A673 (cell line): Measurements from ENCODE around the gene TSPY3. TPM values are rescaled to one million over a fixed set of nuclear protein-coding genes. Genes with fewer than 3 reads are reported as not detected.
"Not testable (repeated sequence)": the region's sequence is repeated elsewhere in the genome, so short reads cannot be mapped to it uniquely, and the experiment has no call there.

Source experiments
- Bru-seq: library from RNA; stranded (reverse); fragments of 400-500 nt; gene quantifications from one replicate; lab custom pipeline; 2021; lab: Mats Ljungman, UMichigan
- BruChase-seq, 2 experiments: library from RNA; stranded (reverse); fragments of 400-500 nt; gene quantifications; one replicate each; lab custom pipeline; 2021; lab: Mats Ljungman, UMichigan
- BruUV-seq: library from RNA; stranded (reverse); fragments of 400-500 nt; replicated peaks from 2 replicates; lab custom pipeline; 2021; lab: Mats Ljungman, UMichigan
- CTCF ChIA-PET: fragments of 300-600 bp; sonication (Branson Sonifier 250); formaldehyde crosslinking; loops from one replicate; lab custom pipeline; 2022; ENCODE audit warnings: antibody characterized with exemption; lab: Charles Lee
- POLR2A ChIA-PET: fragments of 300-600 bp; sonication (Branson Sonifier 250); formaldehyde crosslinking; loops from one replicate; lab custom pipeline; 2022; ENCODE audit warnings: antibody characterized with exemption; ENCODE audit not compliant: low non-redundant PET; lab: Charles Lee
- DNase-seq: peaks from one replicate; pipeline ENCODE4 v3.0.0-alpha.2; 2015; ENCODE audit warnings: low spot score
- H3K27ac ChIP-seq: fragments of 200-600 bp; sonication (generic); 2 replicates; pipeline ENCODE4 v1.5.1; 2016; ENCODE audit warnings: mixed run types, low read depth, mild to moderate bottlenecking, mixed read lengths, antibody characterized with exemption, low read length; ENCODE audit not compliant: poor library complexity, severe bottlenecking
- H3K27me3 ChIP-seq: fragments of 200-600 bp; sonication (generic); replicated peaks from 2 replicates; pipeline ENCODE4 v1.6.1; 2017; ENCODE audit warnings: mixed run types, low read depth, mild to moderate bottlenecking, mixed read lengths, antibody characterized with exemption, low read length; ENCODE audit not compliant: insufficient read depth, poor library complexity
- H3K36me3 ChIP-seq: fragments of 200-600 bp; sonication (generic); 2 replicates; pipeline ENCODE4 v1.6.1; 2016; ENCODE audit warnings: mixed run types, mild to moderate bottlenecking, mixed read lengths, antibody characterized with exemption, low read length; ENCODE audit not compliant: insufficient read depth, poor library complexity, severe bottlenecking
- H3K4me1 ChIP-seq: fragments of 200-600 bp; sonication (generic); 2 replicates; pipeline ENCODE4 v1.6.1; 2017; ENCODE audit warnings: mixed run types, mild to moderate bottlenecking, mixed read lengths, antibody characterized with exemption, low read length; ENCODE audit not compliant: insufficient read depth, poor library complexity, severe bottlenecking
- H3K4me3 ChIP-seq: fragments of 200-600 bp; sonication (generic); 2 replicates; pipeline ENCODE4 v1.5.1; 2016; ENCODE audit warnings: low read depth, mixed run types, mild to moderate bottlenecking, mixed read lengths, low read length; ENCODE audit not compliant: poor library complexity, severe bottlenecking
- H3K9me3 ChIP-seq: fragments of 200-600 bp; sonication (generic); 2 replicates; pipeline ENCODE4 v1.6.1; 2016; ENCODE audit warnings: mixed run types, low read depth, mild to moderate bottlenecking, mixed read lengths, antibody characterized with exemption, low read length; ENCODE audit not compliant: poor library complexity, severe bottlenecking
- intact Hi-C: fragments of 100-400 bp; cut with micrococcal nuclease; formaldehyde crosslinking; loops from one replicate; pipeline ENCODE4 v1.10.0; 2022; ENCODE audit not compliant: unreplicated experiment
- long read RNA-seq: library from polyadenylated mRNA; stranded (forward); transcript quantifications from one replicate; pipeline ENCODE4 v2.0.0, GENCODE V29; 2022
- total RNA-seq: library from RNA; stranded (reverse); gene quantifications from 2 replicates; pipeline ENCODE4 v1.2.3, GENCODE V29; 2021

Gene TSPY3, protein sequence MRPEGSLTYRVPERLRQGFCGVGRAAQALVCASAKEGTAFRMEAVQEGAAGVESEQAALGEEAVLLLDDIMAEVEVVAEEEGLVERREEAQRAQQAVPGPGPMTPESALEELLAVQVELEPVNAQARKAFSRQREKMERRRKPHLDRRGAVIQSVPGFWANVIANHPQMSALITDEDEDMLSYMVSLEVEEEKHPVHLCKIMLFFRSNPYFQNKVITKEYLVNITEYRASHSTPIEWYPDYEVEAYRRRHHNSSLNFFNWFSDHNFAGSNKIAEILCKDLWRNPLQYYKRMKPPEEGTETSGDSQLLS
- not detected in 2 replicates for total RNA-seq
- not detected for Bru-seq, nascent RNA
- not detected for BruChase-seq, experiment 1, labeled RNA remaining after a 2-hour chase
- not detected for BruChase-seq, experiment 2, labeled RNA remaining after a 6-hour chase
- long read RNA-seq, result 0 reads

DNA sequence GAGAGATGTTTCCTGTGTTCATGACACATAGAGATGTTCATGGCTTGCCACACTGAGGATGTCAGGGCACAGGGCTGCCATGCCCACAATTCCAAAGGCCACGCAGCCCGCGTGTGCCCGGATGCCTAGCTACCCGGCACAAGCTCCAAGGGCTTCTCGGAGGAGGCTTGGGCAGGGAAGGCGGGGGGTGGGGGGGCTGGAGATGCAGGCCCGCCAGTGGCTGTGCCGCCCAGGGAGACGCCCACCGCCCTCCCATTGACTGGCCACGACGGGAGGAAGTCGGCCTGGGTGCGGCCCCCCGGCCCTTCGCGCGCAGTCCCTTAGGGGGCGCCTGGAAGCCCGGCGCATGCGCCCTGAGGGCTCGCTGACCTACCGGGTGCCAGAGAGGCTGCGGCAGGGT lies at the start of gene TSPY3:
TSS of gene TSPY3 (plus strand) at position 301 of the 400 bp plus-strand sequence. CDS start at position 347, 46 bp downstream.
- H3K4me3 ChIP-seq, H3K27ac ChIP-seq, H3K4me1 ChIP-seq, H3K36me3 ChIP-seq, DNase-seq, H3K27me3 ChIP-seq, CTCF ChIA-PET, H3K9me3 ChIP-seq, POLR2A ChIA-PET, intact Hi-C loops, BruUV-seq: not testable (repeated sequence)

DNA sequence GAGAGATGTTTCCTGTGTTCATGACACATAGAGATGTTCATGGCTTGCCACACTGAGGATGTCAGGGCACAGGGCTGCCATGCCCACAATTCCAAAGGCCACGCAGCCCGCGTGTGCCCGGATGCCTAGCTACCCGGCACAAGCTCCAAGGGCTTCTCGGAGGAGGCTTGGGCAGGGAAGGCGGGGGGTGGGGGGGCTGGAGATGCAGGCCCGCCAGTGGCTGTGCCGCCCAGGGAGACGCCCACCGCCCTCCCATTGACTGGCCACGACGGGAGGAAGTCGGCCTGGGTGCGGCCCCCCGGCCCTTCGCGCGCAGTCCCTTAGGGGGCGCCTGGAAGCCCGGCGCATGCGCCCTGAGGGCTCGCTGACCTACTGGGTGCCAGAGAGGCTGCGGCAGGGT lies 40.7 kb upstream of the TSPY3 start, which contains the start of gene TSPY8:
TSS of gene TSPY8 (plus strand) at position 301 of the 400 bp plus-strand sequence. CDS start at position 347, 46 bp downstream.
- BruUV-seq, DNase-seq, H3K27me3 ChIP-seq, H3K9me3 ChIP-seq, H3K36me3 ChIP-seq, H3K4me1 ChIP-seq, CTCF ChIA-PET, POLR2A ChIA-PET, intact Hi-C loops, H3K4me3 ChIP-seq, H3K27ac ChIP-seq: not testable (repeated sequence)

DNA sequence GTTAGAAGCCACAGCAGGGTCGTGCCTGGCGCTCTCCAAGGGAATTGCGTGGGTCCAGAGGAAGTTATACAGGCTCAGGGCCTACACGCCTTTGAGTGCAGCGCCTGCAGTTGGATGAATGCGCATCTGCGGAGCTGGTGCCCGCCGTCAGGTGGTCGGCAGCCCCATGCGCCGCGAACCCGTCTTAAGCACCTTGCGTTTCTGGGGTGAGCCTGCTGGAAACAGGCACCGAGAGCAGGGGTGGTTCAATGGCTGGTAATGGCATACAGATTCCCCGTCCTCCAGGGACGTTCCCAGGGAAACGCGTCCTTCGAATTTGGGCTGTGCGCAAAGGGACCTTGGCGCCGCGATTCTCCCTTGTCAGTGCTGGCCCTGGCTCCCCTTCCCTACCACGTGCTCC lies 1.7 kb upstream of the TSPY3 start:
- H3K9me3 ChIP-seq, POLR2A ChIA-PET, H3K27me3 ChIP-seq, H3K36me3 ChIP-seq, H3K4me3 ChIP-seq, H3K27ac ChIP-seq, H3K4me1 ChIP-seq, BruUV-seq, intact Hi-C loops, CTCF ChIA-PET, DNase-seq: not testable (repeated sequence)

Other genes starting within 250 kb of the TSPY3 start
- gene TSPY4, start 61.0 kb upstream of the TSPY3 start, total RNA-seq, result not detected in 2 replicates
- gene TSPY8, start 40.6 kb upstream of the TSPY3 start, total RNA-seq, result not detected in 2 replicates
- not detected in 2 replicates for gene TSPY1, start 68.5 kb downstream of the TSPY3 start, total RNA-seq
- gene TSPY9, start 88.8 kb downstream of the TSPY3 start, total RNA-seq, result not detected in 2 replicates
- not detected in 2 replicates for gene TSPY10, start 129.5 kb downstream of the TSPY3 start, total RNA-seq